HG02885 (cell line): ENCODE results near the gene GP1BB.
A peak's percentile ranks its signal among the peaks of the same experiment; 100 is the strongest.

ENCODE experiments used
- ATAC-seq: cut with Tn5 transposase; IDR thresholded peaks from one replicate; pipeline ENCODE4 v1.9.1; 2021; ENCODE audit warnings: mild to moderate bottlenecking; ENCODE audit not compliant: unreplicated experiment, poor library complexity

GP1BB gene

DNA sequence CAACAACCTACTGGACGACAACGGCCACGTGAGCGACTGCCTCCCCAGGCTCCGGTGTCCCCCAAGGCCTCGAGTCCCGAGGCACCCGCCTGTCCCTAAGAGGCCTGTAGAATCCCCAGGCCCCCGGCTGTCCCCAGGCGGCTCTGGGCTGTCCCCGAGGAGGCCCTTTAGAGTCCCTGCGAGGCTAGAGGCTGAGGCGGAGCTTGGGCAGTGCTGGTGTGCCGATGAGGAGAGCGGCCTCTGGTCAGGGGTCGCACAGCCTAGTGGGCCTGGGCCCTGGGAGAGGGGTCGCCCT is 40.9 kb downstream of the GP1BB start:
- no peak for ATAC-seq

GRCh38 chr22:19764636-19765476 is 41.5 kb downstream of the GP1BB start:
- ATAC-seq: no peak

DNA sequence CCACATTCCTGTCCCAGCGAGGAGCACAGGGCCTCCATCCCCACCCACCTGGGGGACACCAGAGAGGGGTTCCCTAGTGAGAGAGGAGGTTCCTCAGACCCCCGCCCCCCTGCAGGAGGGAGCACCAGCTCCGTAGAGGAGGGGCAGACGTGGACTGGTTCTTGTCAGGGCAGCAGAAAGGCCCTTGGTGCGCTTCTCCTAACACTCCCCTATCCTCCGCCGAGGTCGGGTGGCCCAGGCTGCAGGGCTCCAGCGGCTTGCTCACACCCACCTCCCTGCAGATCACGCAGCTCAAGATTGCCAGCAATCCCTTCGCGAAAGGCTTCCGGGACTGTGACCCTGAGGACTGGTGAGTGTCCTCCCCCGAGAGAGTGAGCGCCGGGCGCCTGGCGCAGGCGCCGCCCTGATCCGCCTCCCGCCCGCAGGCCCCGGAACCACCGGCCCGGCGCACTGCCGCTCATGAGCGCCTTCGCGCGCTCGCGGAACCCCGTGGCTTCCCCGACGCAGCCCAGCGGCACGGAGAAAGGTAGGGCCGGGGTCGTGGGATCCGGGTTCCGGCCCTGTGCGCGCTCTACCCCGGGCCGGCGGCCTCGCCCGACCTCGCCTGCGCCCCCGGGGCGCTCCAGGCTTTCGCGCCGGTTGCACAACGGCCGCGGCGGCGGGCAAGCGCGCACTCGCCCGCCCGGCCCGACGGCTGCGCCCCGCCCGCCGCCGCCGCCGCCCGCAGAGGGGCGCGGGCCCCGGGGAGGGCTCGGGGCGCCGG is 42.3 kb downstream of the GP1BB start:
- no peak for ATAC-seq

DNA sequence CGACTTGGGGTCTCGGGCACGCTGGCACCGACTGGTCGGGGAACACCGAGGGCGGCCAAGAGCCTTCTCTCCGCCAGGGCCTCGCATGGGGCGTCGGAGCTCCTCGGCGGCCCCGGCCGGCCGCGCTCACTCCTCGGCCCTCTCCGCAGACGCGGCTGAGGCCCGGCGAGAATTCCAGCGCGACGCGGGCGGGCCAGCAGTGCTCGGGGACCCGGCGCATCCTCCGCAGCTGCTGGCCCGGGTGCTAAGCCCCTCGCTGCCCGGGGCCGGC is 42.8 kb downstream of the GP1BB start:
- ATAC-seq: no peak

DNA sequence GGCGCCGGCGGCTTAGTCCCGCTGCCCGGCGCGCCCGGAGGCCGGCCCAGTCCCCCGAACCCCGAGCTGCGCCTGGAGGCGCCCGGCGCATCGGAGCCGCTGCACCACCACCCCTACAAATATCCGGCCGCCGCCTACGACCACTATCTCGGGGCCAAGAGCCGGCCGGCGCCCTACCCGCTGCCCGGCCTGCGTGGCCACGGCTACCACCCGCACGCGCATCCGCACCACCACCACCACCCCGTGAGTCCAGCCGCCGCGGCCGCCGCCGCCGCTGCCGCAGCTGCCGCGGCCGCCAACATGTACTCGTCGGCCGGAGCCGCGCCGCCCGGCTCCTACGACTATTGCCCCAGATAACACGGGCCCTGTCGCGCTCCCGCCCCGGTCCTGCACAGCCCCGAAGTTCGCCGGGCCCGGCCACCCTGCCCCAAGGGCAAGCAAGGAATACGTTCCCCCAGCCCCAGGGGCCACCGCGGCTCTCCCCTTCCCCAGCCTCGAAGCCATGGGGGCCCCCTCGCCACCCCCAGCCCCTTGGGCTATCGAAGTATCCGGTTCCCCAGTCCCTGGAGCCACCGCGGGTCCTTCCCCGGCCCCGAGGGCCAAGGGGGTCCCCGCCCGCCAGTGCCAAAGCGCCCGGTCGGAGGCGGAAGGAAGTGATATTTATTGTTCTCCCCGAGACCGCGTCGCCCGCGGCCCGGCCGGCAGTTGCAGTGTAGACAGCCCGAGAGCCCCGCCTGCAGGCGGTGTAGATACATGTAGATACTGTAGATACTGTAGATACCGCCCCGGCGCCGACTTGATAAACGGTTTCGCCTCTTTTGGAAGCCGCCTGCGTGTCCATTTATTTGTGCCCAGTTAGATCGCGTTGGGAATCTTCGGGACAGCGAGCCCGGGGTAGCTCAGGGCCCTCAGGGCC is 43.4 kb downstream of the GP1BB start:
- ATAC-seq: no peak

DNA sequence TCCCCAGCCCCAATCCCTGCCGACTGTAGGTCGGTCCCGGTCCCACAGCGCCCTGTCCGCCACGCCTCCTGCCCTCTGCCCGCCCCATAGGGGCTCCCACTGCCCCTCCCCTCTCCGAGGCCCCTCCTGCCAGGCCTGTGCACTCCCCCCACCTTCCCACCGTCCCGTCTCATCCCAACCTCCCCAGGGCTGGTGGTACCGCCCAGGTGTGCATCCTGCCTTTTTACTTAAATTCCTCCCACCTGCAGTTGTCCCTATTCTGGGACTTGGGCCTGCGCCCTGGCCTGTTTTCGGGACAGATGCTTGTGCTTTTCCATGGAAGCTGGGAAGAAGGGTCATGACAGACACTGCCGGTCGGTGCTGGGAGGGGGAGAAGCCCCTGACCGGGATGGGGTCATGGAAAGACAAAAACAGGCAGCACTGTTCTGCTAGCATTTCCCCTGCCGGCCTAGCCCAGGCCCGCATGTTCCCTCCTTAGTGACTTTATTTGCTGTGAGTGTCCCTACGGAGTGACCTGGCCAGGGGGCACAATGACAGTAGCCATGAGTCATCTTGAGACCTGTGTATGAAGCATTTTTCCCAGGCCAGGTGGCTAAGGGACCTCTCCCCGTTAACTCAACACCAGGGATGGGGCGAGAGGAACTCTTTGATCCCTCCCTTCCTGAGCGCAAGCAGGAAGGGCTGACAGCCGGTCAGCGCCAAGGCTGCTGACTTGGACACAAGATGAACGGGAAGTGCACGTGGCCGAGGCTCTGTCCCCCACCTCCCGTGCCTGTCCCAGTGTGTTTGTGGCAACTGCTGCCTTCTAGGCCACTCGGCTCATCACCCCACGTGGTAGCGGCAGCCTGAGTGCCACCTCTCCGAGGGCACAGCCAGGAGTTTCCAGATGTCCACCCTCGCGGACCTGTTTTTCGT is 44.3 kb downstream of the GP1BB start:
- ATAC-seq: no peak

- ATAC-seq: no peak
These were observed 46.0 kb downstream of the GP1BB start for GRCh38 chr22:19769393-19769715.

GRCh38 chr22:19770349-19771220 is 47.2 kb downstream of the GP1BB start:
- no peak for ATAC-seq

DNA sequence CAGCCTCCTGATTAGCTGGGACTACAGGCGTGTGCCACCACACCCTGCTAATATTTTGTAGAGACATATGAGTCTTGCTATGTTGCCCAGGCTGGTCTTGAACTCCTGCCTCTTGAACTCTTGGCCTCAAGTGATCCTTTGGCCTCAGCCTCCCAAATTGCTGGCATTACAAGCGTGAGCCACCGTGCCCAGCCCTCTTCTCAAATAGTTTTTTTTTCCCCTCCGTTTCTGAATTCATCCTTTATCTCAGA is 49.0 kb downstream of the GP1BB start:
- no peak for ATAC-seq

GRCh38 chr22:19772673-19773469 is 49.5 kb downstream of the GP1BB start:
- peak; percentile 62 for ATAC-seq

DNA sequence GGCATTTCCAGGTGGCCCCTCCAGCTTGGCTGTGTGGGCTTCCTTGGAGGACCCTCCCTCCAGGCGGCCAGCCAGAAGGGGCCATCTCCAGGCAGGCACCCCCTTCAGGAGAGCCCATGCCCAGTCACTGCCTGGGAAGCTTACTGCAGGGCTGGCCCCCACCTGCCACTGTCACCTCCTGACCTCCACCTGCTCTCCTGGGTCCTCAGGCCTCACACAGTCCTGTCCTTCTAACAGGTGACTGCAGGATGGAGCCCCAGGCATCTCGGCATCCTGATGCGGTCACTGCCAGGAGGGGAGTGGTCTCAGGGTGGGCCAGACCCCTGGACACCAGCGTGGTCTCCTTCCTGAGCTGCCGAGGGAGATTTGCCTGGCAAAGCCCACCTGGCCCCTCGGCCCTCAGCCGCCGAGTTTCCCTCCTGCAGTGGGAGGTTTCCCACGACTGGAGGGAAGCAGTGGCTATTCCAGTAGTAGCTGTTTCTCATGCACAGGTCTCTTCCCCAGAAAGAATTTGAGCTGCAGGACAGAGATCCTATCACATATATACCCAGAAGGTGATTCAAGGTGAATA is 50.2 kb downstream of the GP1BB start:
- no peak for ATAC-seq
